HepG2 (cell line): Measurements from ENCODE around the gene CAMTA2. TPM values are rescaled to one million over a fixed set of nuclear protein-coding genes. Genes with fewer than 3 reads are reported as not detected.
A peak's percentile ranks its signal among the peaks of the same experiment; 100 is the strongest.

Experiments used
- ATM ChIP-seq: fragments of 450-650 bp; IDR thresholded peaks from 2 replicates; pipeline ENCODE4 v1.7.1; 2017; ENCODE audit warnings: mild to moderate bottlenecking, borderline replicate concordance
- CHCHD3 ChIP-seq: sonication (generic); formaldehyde crosslinking; IDR thresholded peaks from 2 replicates; pipeline ENCODE4 v1.8.0; 2022; ENCODE audit warnings: mild to moderate bottlenecking, missing genetic modification reagents, moderate library complexity
- CHD4 ChIP-seq: fragments of 200-600 bp; sonication (generic); IDR thresholded peaks from 2 replicates; pipeline ENCODE4 v1.7.0; 2017; ENCODE audit warnings: mild to moderate bottlenecking, low read length, borderline replicate concordance
- ERF ChIP-seq: IDR thresholded peaks from 2 replicates; pipeline ENCODE4 v1.6.1; 2018; ENCODE audit warnings: missing biosample characterization, missing genetic modification reagents
- GATAD2A ChIP-seq: IDR thresholded peaks from 2 replicates; pipeline ENCODE4 v1.6.1; 2016
- JARID2 ChIP-seq: sonication (generic); formaldehyde crosslinking; IDR thresholded peaks from 2 replicates; pipeline ENCODE4 v1.8.1; 2023; ENCODE audit warnings: missing genetic modification reagents, inconsistent platforms; ENCODE audit not compliant: insufficient replicate concordance
- KDM1A ChIP-seq: IDR thresholded peaks from 2 replicates; pipeline ENCODE4 v1.6.1; 2016; ENCODE audit warnings: missing compliant biosample characterization
- KLF12 ChIP-seq: sonication (generic); formaldehyde crosslinking; IDR thresholded peaks from 2 replicates; pipeline ENCODE4 v1.4.0; 2020; ENCODE audit warnings: missing genetic modification reagents, borderline replicate concordance
- MXD4 ChIP-seq: IDR thresholded peaks from 2 replicates; pipeline ENCODE4 v1.6.1; 2016; ENCODE audit warnings: mild to moderate bottlenecking, missing biosample characterization, missing genetic modification reagents
- TCF7L2 ChIP-seq: IDR thresholded peaks from 2 replicates; pipeline ENCODE4 v1.6.1; 2011; ENCODE audit warnings: mild to moderate bottlenecking, low read depth, low read length, moderate library complexity
- ZKSCAN5 ChIP-seq: sonication (generic); formaldehyde crosslinking; IDR thresholded peaks from 2 replicates; pipeline ENCODE4 v1.5.1; 2020; ENCODE audit warnings: mild to moderate bottlenecking, missing genetic modification reagents
- ZKSCAN8 ChIP-seq: IDR thresholded peaks from 2 replicates; pipeline ENCODE4 v1.6.1; 2016; ENCODE audit warnings: borderline replicate concordance, missing genetic modification reagents, missing compliant biosample characterization
- ZMAT3 ChIP-seq: sonication (generic); formaldehyde crosslinking; conservative IDR thresholded peaks from 2 replicates; pipeline ENCODE4 v1.7.0; 2021; ENCODE audit warnings: missing genetic modification reagents
- ZNF101 ChIP-seq: sonication (generic); formaldehyde crosslinking; IDR thresholded peaks from 2 replicates; pipeline ENCODE4 v1.4.0; 2020; ENCODE audit warnings: mild to moderate bottlenecking, low read depth, missing genetic modification reagents, borderline replicate concordance
- ZNF383 ChIP-seq: sonication (generic); formaldehyde crosslinking; IDR thresholded peaks from 2 replicates; pipeline ENCODE4 v1.4.0; 2020; ENCODE audit warnings: missing genetic modification reagents, mild to moderate bottlenecking, borderline replicate concordance
- ZNF510 ChIP-seq: sonication (generic); formaldehyde crosslinking; IDR thresholded peaks from 2 replicates; pipeline ENCODE4 v1.4.0; 2020; ENCODE audit warnings: low read depth, mild to moderate bottlenecking, missing genetic modification reagents
- ZNF549 ChIP-seq: sonication (generic); formaldehyde crosslinking; IDR thresholded peaks from 2 replicates; pipeline ENCODE4 v1.5.0; 2020; ENCODE audit warnings: missing genetic modification reagents
- ZNF569 ChIP-seq: sonication (generic); formaldehyde crosslinking; IDR thresholded peaks from 2 replicates; pipeline ENCODE4 v1.5.0; 2020; ENCODE audit warnings: mild to moderate bottlenecking, missing genetic modification reagents, moderate library complexity, borderline replicate concordance
- ZNF878 ChIP-seq: sonication (generic); formaldehyde crosslinking; IDR thresholded peaks from 2 replicates; pipeline ENCODE4 v1.8.1; 2023; ENCODE audit warnings: mild to moderate bottlenecking, missing genetic modification reagents, moderate library complexity
- polyA plus RNA-seq, 8 experiments: library from polyadenylated mRNA; depleted of rRNA in 3 of 8; stranded (reverse) in 7 of 8; unstranded in 1 of 8; fragments of >200 nt; fragmentation: Illumina TruSeq in 4 of 8; extraction: Trizol in 4 of 8; gene quantifications; 2 replicates each; pipeline versions ENCODE4 v1.2.1 to v1.2.3, GENCODE V29; 2011 to 2016; ENCODE audit warnings: low read depth in 4 of 8, missing spikeins in 1 of 8, mixed read lengths in 1 of 8; ENCODE audit not compliant: insufficient read depth in 1 of 8
- total RNA-seq, 5 experiments: library from RNA; depleted of rRNA; stranded (reverse); fragments of >200 nt; fragmentation: Illumina TruSeq; extraction: Trizol; gene quantifications; 2 replicates each; pipeline ENCODE4 v1.2.3, GENCODE V29; 2016; ENCODE audit warnings: low read depth in 1 of 5
- TF ChIP-seq, protein P1 (sequence below): sonication (generic); formaldehyde crosslinking; IDR thresholded peaks from 2 replicates; pipeline ENCODE4 v1.8.1; 2023; ENCODE audit warnings: mild to moderate bottlenecking, missing genetic modification reagents
- TF ChIP-seq, protein P2 (sequence below): sonication (generic); formaldehyde crosslinking; IDR thresholded peaks from 2 replicates; pipeline ENCODE4 v1.4.0; 2020; ENCODE audit warnings: missing genetic modification reagents
- TF ChIP-seq, protein P3 (sequence below): sonication (generic); formaldehyde crosslinking; conservative IDR thresholded peaks from 2 replicates; pipeline ENCODE4 v1.8.0; 2022; ENCODE audit warnings: missing genetic modification reagents
- TF ChIP-seq, protein P4 (sequence below): sonication (generic); formaldehyde crosslinking; IDR thresholded peaks from 2 replicates; pipeline ENCODE4 v1.4.0; 2020; ENCODE audit warnings: missing genetic modification reagents

The CAMTA2 gene
- total and polyA plus RNA-seq, 2 of the 13 experiments (the other 11 are each of a cell fraction or from before 2014, with no cell fraction given): 4.1 to 7.1 TPM

DNA sequence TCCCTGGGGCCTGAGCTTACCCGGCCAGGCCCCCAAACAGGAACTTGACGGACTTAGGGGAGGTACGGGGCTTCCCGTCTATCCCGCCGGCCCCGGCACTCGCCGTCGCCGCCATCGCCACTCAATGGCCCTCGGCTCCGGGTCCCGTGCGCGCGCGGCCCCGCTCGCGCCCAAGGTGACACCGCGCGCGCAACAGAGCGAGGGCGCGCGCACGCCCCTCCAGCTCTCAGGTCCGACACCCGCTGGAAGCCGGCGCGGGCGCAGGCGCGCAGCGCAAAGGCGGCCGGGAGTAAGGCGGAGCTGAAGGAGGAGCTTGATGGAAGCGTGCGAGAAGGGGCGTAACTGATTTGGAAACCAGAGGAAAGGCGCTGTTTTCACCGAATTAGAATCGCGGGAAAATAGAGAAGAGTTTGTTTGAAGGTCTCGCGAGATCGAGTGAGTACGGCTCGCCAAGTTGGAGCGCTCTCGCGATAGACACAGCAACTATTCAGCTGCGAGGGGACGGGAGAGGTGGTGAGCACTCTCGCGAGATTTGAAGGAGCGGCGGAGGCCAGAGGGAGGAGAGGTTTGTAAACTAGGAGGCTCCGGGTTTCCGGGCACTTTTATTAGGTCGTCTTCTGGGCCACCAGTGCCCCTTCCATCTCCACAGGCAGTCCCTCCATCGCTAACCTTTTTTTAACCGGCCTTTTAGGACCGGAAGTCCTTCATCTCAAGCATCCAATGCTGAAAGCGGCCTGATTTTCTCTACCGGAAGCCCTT is 47.5 kb downstream of the CAMTA2 start, which contains the start of the genes RNF167 and SLC25A11 (continued):
- no peak for TF ChIP-seq ZNF549 (CRISPR knock-in tag)
- TF ChIP-seq ZNF878 (CRISPR knock-in tag): no peak
- no peak for TF ChIP-seq ZNF569
- no peak; the same call in 1 of the 2 replicates for TF ChIP-seq GATAD2A (CRISPR knock-in tag)
- TF ChIP-seq ZMAT3 (CRISPR knock-in tag): peak; percentile 79; the same call in 1 of the 2 replicates
- 0 out of 2 replicates have a peak, but pooled peaks have one; percentile 33 for TF ChIP-seq ZNF510 (CRISPR knock-in tag)
- TF ChIP-seq, protein P1, sequence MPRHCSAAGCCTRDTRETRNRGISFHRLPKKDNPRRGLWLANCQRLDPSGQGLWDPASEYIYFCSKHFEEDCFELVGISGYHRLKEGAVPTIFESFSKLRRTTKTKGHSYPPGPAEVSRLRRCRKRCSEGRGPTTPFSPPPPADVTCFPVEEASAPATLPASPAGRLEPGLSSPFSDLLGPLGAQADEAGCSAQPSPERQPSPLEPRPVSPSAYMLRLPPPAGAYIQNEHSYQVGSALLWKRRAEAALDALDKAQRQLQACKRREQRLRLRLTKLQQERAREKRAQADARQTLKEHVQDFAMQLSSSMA (CRISPR knock-in tag): 0 out of 2 replicates have a peak, but pooled peaks have one; percentile 74
- no peak for TF ChIP-seq ZKSCAN8 (CRISPR knock-in tag)
- no peak; the same call in 1 of the 2 replicates for TF ChIP-seq CHD4
- TF ChIP-seq, protein P2, sequence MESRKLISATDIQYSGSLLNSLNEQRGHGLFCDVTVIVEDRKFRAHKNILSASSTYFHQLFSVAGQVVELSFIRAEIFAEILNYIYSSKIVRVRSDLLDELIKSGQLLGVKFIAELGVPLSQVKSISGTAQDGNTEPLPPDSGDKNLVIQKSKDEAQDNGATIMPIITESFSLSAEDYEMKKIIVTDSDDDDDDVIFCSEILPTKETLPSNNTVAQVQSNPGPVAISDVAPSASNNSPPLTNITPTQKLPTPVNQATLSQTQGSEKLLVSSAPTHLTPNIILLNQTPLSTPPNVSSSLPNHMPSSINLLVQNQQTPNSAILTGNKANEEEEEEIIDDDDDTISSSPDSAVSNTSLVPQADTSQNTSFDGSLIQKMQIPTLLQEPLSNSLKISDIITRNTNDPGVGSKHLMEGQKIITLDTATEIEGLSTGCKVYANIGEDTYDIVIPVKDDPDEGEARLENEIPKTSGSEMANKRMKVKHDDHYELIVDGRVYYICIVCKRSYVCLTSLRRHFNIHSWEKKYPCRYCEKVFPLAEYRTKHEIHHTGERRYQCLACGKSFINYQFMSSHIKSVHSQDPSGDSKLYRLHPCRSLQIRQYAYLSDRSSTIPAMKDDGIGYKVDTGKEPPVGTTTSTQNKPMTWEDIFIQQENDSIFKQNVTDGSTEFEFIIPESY (CRISPR knock-in tag): no peak
- peak; percentile 40 for TF ChIP-seq MXD4
- TF ChIP-seq KLF12: no peak
- TF ChIP-seq KDM1A: no peak
- TF ChIP-seq CHCHD3 (CRISPR knock-in tag): no peak
- TF ChIP-seq JARID2: no peak
- TF ChIP-seq TCF7L2: no peak
- no peak for TF ChIP-seq ZNF101 (CRISPR knock-in tag)
- no peak for TF ChIP-seq ATM
- TF ChIP-seq, protein P3, sequence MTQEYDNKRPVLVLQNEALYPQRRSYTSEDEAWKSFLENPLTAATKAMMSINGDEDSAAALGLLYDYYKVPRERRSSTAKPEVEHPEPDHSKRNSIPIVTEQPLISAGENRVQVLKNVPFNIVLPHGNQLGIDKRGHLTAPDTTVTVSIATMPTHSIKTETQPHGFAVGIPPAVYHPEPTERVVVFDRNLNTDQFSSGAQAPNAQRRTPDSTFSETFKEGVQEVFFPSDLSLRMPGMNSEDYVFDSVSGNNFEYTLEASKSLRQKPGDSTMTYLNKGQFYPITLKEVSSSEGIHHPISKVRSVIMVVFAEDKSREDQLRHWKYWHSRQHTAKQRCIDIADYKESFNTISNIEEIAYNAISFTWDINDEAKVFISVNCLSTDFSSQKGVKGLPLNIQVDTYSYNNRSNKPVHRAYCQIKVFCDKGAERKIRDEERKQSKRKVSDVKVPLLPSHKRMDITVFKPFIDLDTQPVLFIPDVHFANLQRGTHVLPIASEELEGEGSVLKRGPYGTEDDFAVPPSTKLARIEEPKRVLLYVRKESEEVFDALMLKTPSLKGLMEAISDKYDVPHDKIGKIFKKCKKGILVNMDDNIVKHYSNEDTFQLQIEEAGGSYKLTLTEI (CRISPR knock-in tag): no peak
- no peak for TF ChIP-seq ZNF383
- TF ChIP-seq ZKSCAN5: no peak
- TF ChIP-seq ERF: 0 out of 2 replicates have a peak, but pooled peaks have one; percentile 22
- TF ChIP-seq, protein P4, sequence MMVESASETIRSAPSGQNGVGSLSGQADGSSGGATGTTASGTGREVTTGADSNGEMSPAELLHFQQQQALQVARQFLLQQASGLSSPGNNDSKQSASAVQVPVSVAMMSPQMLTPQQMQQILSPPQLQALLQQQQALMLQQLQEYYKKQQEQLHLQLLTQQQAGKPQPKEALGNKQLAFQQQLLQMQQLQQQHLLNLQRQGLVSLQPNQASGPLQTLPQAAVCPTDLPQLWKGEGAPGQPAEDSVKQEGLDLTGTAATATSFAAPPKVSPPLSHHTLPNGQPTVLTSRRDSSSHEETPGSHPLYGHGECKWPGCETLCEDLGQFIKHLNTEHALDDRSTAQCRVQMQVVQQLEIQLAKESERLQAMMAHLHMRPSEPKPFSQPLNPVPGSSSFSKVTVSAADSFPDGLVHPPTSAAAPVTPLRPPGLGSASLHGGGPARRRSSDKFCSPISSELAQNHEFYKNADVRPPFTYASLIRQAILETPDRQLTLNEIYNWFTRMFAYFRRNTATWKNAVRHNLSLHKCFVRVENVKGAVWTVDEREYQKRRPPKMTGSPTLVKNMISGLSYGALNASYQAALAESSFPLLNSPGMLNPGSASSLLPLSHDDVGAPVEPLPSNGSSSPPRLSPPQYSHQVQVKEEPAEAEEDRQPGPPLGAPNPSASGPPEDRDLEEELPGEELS: peak; percentile 16; the same call in 1 of the 2 replicates
